Neural progenitor cell (in vitro differentiated cells): ENCODE measurements around the gene STX8.

Source experiments
- EZH2 ChIP-seq: fragments of 200-600 bp; sonication (generic); IDR thresholded peaks from 2 replicates; pipeline ENCODE4 v1.6.1; 2017; ENCODE audit warnings: antibody characterized with exemption, mild to moderate bottlenecking, moderate library complexity
- TF ChIP-seq, protein P1 (sequence below): fragments of 200-600 bp; sonication (generic); IDR thresholded peaks from 2 replicates; pipeline ENCODE4 v1.5.1; 2017; ENCODE audit warnings: antibody characterized with exemption, mild to moderate bottlenecking

DNA sequence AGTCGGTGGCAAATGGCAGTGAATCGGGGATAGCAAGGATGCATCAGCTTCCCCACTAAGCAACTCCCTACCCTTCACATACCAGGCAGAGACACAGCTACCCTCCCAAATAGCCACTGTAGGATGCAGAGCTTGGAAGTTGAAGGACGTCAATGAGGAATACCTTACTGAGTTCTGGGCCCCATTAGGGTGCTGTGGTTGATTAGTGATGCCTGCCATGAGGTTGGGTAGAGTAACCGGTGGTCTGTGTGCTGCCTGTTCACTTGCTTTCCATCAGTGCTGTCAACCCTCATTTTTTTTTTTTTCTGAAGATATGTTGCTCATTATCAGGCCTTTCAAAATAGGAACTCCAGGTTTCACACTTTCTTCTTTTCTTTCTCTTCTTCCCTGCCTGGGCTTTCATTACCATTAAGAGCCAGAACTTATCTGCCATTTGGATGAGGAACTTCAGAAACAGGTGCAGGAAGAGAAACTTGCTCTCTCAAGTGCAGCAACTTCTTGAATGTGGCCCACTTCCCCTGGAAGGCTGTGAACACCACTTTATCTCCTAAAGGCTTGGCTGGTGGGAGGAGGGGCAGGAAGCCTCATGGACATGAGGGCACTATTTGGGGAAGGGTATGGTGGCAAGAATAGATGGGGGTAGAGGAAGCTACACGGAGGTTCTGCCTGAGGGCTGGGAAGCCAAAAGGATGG, 370.8 kb downstream of the STX8 start:
- TF ChIP-seq, protein P1, sequence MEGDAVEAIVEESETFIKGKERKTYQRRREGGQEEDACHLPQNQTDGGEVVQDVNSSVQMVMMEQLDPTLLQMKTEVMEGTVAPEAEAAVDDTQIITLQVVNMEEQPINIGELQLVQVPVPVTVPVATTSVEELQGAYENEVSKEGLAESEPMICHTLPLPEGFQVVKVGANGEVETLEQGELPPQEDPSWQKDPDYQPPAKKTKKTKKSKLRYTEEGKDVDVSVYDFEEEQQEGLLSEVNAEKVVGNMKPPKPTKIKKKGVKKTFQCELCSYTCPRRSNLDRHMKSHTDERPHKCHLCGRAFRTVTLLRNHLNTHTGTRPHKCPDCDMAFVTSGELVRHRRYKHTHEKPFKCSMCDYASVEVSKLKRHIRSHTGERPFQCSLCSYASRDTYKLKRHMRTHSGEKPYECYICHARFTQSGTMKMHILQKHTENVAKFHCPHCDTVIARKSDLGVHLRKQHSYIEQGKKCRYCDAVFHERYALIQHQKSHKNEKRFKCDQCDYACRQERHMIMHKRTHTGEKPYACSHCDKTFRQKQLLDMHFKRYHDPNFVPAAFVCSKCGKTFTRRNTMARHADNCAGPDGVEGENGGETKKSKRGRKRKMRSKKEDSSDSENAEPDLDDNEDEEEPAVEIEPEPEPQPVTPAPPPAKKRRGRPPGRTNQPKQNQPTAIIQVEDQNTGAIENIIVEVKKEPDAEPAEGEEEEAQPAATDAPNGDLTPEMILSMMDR, result no peak
- TF ChIP-seq EZH2, result no peak
